Upper lobe of left lung (tissue), 4 donors: Measurements from ENCODE around the gene B4GALT1.

Experiments
- CTCF ChIP-seq, 6 experiments: fragments of 450-650 bp in 4 of 6; fragments of 200-600 bp in 2 of 6; sonication (generic) in 2 of 6; IDR thresholded peaks; one replicate each; pipeline ENCODE4 v1.5.1; 2016 to 2019; ENCODE audit warnings: antibody characterized with exemption in 6 of 6
- EP300 ChIP-seq, 4 donors: sonication (generic); formaldehyde crosslinking; IDR thresholded peaks; one replicate each; pipeline ENCODE4 v1.5.1; 2017; ENCODE audit warnings: antibody characterized with exemption in 4 of 4, control low read depth in 2 of 4
- POLR2A ChIP-seq, 4 donors: fragments of 450-650 bp; IDR thresholded peaks; one replicate each; pipeline ENCODE4 v1.5.1; 2016 to 2017; ENCODE audit warnings: antibody characterized with exemption in 4 of 4, mild to moderate bottlenecking in 2 of 4
- POLR2AphosphoS5 ChIP-seq, 2 donors: sonication (generic); formaldehyde crosslinking; IDR thresholded peaks; one replicate each; pipeline ENCODE4 v1.5.1; 2017; ENCODE audit warnings: antibody characterized with exemption in 2 of 2

GRCh38 chr9:33193818-33194217, 26.7 kb upstream of the B4GALT1 start:
- no peak for TF ChIP-seq CTCF (IDR thresholded peaks at IDR 0.05)
- no peak for TF ChIP-seq POLR2A (IDR thresholded peaks at IDR 0.05)
- no peak for TF ChIP-seq EP300 (IDR thresholded peaks at IDR 0.05)
- no peak for TF ChIP-seq POLR2AphosphoS5 (IDR thresholded peaks at IDR 0.05)
